ENCODE results near the gene FBXO40.
"Not testable (repeated sequence)": the region's sequence is repeated elsewhere in the genome, so short reads cannot be mapped to it uniquely, and the experiment has no call there.

FBXO40 gene

GRCh38 chr3:121594850-121595249, 1.7 kb downstream of the FBXO40 start:
- no peak overlapping the region for H3K4me3 Mint-ChIP-seq
- no peak for DNase-seq
- H3K4me1 Mint-ChIP-seq: no peaks in the 10 kb centered on the region
- no peak overlapping the region for H3K27ac Mint-ChIP-seq
- no peaks in the 10 kb centered on the region for H3K36me3 Mint-ChIP-seq
- H3K27me3 Mint-ChIP-seq: peaks cover 14% of the 10 kb centered on the region
- CTCF ChIA-PET: no interaction called here
- H3K9me3 Mint-ChIP-seq: no peaks in the 10 kb centered on the region

GRCh38 chr3:121595765-121596406, 2.7 kb downstream of the FBXO40 start:
- Mint-ChIP-seq H3K9me3 (no peaks in the 10 kb centered on the region), H3K4me3 (no peak overlapping the region), H3K36me3 (no peaks in the 10 kb centered on the region), H3K4me1 (no peaks in the 10 kb centered on the region), H3K27ac (no peak overlapping the region), H3K27me3 (peaks cover 10% of the 10 kb centered on the region)
- CTCF ChIA-PET: no interaction called here
- no peak for DNase-seq

DNA sequence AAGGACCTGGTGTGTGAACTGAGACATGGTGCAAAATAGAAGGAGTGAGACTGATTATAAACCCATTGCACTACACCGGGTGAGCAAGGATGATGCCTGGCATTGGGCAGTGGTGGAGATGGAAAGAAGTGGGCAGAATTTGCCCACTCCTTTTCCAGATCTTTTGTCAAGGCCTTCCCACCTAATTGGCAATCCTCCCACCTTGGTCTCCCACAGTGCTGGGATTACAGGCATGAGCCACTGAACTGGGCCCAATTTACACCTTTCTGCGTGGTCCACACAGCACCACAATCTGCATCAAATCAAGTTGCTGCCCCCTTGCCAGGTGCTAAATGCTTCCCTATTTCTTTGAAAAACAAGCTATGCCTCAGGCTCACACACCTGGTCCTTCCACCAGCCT, 5.4 kb downstream of the FBXO40 start:
- H3K27ac Mint-ChIP-seq: no peak overlapping the region
- no peak overlapping the region for H3K4me3 Mint-ChIP-seq
- CTCF ChIA-PET: no interaction called here
- H3K27me3 Mint-ChIP-seq: peaks cover 3% of the 10 kb centered on the region
- no peaks in the 10 kb centered on the region for H3K4me1 Mint-ChIP-seq
- no peak for DNase-seq
- H3K9me3 Mint-ChIP-seq: no peaks in the 10 kb centered on the region
- no peaks in the 10 kb centered on the region for H3K36me3 Mint-ChIP-seq

DNA sequence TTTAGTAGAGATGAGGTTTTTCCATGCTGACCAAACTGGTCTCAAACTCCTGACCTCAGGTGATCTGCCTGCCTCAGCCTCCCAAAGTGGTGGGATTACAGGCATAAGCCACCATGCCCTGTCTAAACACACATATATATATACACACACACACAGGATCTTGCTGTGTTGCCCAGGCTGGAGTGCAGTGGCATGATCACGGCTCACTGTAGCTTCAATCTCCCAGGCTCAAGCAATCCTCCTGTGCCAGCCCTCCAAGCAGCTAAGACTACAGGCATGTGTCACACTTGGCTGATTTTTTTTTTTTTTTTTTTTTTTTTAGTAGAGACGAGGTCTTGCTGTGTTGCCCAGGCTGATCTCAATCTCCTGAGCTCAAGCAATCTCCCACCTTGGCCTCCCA, 6.7 kb downstream of the FBXO40 start:
- H3K27me3 Mint-ChIP-seq, H3K4me3 Mint-ChIP-seq, H3K4me1 Mint-ChIP-seq, CTCF ChIA-PET, H3K27ac Mint-ChIP-seq, DNase-seq, H3K9me3 Mint-ChIP-seq, H3K36me3 Mint-ChIP-seq: not testable (repeated sequence)

- CTCF ChIA-PET: no interaction called here
- Mint-ChIP-seq H3K27me3 (peaks cover 3% of the 10 kb centered on the region), H3K9me3 (no peaks in the 10 kb centered on the region), H3K4me1 (no peaks in the 10 kb centered on the region), H3K36me3 (no peaks in the 10 kb centered on the region), H3K27ac (no peak overlapping the region), H3K4me3 (no peak overlapping the region)
- no peak for DNase-seq
These were observed 8.1 kb downstream of the FBXO40 start for GRCh38 chr3:121601212-121601812.

- CTCF ChIA-PET: no interaction called here
- H3K4me1 Mint-ChIP-seq: no peaks in the 10 kb centered on the region
- H3K9me3 Mint-ChIP-seq: no peaks in the 10 kb centered on the region
- DNase-seq: no peak
- no peaks in the 10 kb centered on the region for H3K36me3 Mint-ChIP-seq
- no peak overlapping the region for H3K4me3 Mint-ChIP-seq
- no peak overlapping the region for H3K27ac Mint-ChIP-seq
- no peaks in the 10 kb centered on the region for H3K27me3 Mint-ChIP-seq
These were observed 11.6 kb downstream of the FBXO40 start for GRCh38 chr3:121604759-121605158.

DNA sequence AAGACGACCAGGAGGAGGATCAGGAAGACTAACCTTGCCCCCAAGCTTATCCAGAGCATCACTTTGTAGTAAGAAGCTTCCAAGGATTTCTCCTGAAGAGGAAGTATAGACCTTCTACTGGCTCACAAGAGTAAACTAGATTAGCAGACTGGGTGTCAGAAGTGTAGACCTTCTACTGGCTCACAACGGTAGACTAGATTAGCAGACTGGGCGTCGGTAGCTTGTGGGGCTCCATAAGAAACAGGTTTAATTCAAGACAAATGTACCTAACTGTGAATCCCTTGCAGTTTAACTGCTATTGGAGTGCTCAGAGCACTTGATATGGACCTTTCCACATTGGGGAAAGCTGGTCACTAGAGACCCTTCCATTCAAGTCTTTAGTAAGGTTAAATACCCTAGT, 12.9 kb downstream of the FBXO40 start:
- H3K36me3 Mint-ChIP-seq: no peaks in the 10 kb centered on the region
- H3K4me1 Mint-ChIP-seq: no peaks in the 10 kb centered on the region
- DNase-seq: no peak
- CTCF ChIA-PET: no interaction called here
- no peak overlapping the region for H3K4me3 Mint-ChIP-seq
- no peaks in the 10 kb centered on the region for H3K27me3 Mint-ChIP-seq
- no peaks in the 10 kb centered on the region for H3K9me3 Mint-ChIP-seq
- no peak overlapping the region for H3K27ac Mint-ChIP-seq

DNA sequence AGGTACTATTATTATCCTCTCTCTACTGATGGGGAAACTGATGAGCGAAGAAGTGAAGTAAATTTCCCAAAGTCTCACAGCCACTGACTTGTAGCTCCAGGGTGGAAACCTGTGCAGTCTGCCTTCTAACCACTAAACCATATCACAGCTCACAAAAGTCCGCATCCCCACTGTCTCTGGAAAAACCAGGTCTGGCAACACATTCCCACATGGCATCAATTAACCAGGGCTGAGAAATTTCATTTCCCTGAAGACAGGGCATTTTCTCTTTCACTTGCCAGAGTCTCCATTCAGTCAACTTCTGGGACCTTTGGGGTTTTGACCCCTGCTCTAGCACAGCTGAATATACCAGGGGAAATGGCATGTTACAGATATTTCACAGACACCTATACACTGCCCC, 26.5 kb downstream of the FBXO40 start:
- no peaks in the 10 kb centered on the region for H3K9me3 Mint-ChIP-seq
- no peak overlapping the region for H3K27ac Mint-ChIP-seq
- no peaks in the 10 kb centered on the region for H3K36me3 Mint-ChIP-seq
- DNase-seq: no peak
- no peak overlapping the region for H3K4me3 Mint-ChIP-seq
- CTCF ChIA-PET: no interaction called here
- H3K27me3 Mint-ChIP-seq: peaks cover 23% of the 10 kb centered on the region
- no peaks in the 10 kb centered on the region for H3K4me1 Mint-ChIP-seq

DNA sequence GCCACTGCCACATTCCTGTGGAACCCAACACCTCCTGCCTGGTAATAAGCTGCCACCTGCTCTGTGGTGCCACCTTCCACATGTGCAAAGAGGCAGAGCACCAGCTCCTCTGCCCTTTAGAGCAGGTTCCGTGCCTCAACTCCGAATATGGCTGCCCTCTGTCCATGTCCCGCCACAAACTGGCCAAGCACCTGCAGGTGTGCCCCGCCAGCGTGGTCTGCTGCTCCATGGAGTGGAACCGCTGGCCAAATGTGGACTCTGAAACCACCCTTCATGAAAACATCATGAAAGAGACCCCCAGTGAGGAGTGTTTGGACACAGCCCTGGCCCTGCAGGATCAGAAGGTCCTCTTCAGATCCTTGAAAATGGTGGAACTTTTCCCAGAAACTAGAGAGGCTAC, 28.3 kb downstream of the FBXO40 start:
- CTCF ChIA-PET: no interaction called here
- no peaks in the 10 kb centered on the region for H3K4me1 Mint-ChIP-seq
- no peak overlapping the region for H3K27ac Mint-ChIP-seq
- H3K36me3 Mint-ChIP-seq: no peaks in the 10 kb centered on the region
- peaks cover 23% of the 10 kb centered on the region for H3K27me3 Mint-ChIP-seq
- DNase-seq: no peak
- H3K4me3 Mint-ChIP-seq: no peak overlapping the region
- H3K9me3 Mint-ChIP-seq: no peaks in the 10 kb centered on the region

DNA sequence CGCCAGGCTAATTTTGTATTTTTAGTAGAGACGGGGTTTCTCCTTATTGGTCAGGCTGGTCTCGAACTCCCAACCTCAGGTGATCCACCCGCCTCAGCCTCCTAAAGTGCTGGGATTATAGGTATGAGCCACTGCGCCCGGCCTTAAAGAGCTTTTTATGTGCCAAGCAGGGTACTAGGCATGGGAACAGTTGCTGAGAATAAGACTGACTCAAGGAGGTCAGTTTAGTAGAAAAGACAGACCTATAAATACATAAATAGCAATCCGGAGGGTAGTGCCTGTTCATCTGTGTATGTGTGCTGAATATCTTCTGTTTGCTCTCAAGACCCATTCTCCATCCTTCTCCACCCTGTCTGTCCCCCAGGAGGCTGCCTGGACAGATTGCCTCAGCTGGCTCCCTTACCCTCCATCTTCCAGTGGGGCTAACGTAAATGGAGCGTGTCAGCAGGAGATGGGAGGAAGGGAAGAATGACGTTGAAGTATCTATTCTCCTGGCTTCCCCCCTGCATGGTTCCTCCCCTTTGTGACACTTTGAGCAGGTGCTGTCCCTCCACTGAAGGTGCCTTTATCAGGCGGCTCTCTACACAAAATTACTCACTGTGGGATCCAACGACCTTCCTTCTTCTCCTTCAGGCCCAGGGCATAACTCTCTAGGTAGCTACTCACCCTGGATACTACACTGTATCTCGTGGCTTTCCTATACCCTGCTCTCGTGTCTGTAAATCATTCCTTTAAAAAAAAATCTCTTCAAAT, 31.1 kb downstream of the FBXO40 start:
- H3K4me3 Mint-ChIP-seq: no peak overlapping the region
- H3K36me3 Mint-ChIP-seq: peaks cover 7% of the 10 kb centered on the region
- no peaks in the 10 kb centered on the region for H3K4me1 Mint-ChIP-seq
- no peaks in the 10 kb centered on the region for H3K9me3 Mint-ChIP-seq
- H3K27ac Mint-ChIP-seq: no peak overlapping the region
- DNase-seq: no peak
- peaks cover 20% of the 10 kb centered on the region for H3K27me3 Mint-ChIP-seq
- CTCF ChIA-PET: no interaction called here

DNA sequence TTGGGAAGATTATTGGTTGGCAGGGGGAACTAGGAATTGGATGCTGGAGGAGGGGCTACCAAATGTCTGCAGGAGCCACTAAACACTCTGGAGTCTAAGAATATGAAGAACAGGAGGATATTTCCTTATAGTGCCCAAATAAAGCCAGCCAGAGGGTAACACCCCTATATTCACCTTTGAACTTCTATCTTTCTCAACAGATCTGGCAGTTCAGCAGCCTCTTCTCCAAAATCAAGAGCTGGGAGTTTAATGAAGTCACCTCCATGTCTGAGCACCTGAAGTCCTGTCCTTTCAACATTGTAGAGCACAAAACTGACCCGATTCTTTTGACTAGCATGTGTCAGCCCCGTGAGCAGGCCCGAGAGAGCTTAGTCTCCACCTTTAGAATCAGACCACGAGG, 33.3 kb downstream of the FBXO40 start:
- H3K27ac Mint-ChIP-seq: no peak overlapping the region
- H3K9me3 Mint-ChIP-seq: no peaks in the 10 kb centered on the region
- H3K4me3 Mint-ChIP-seq: no peak overlapping the region
- peaks cover 9% of the 10 kb centered on the region for H3K27me3 Mint-ChIP-seq
- H3K36me3 Mint-ChIP-seq: peaks cover 26% of the 10 kb centered on the region
- no peaks in the 10 kb centered on the region for H3K4me1 Mint-ChIP-seq
- CTCF ChIA-PET: no interaction called here
- no peak for DNase-seq

DNA sequence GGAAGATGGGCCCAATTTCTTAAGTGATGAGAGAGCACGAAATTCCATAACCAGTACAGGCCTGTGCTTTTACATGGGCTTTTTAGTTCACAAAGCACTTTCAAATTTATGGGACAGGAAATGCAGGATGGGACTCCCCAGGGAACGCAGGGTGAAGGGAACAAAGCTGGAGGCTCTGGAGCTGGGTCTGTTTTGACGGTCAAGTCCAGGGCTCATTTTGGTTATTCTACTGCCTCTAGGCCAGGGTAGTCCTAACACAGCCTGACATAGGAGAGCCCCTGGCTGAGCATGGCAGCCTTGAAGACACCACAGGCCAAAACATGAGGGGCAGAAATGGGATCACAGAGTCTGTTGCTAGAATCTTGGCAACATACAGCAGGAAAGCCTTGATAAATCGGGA, 34.0 kb downstream of the FBXO40 start:
- no peaks in the 10 kb centered on the region for H3K4me1 Mint-ChIP-seq
- peaks cover 8% of the 10 kb centered on the region for H3K27me3 Mint-ChIP-seq
- no peak overlapping the region for H3K4me3 Mint-ChIP-seq
- CTCF ChIA-PET: no interaction called here
- H3K9me3 Mint-ChIP-seq: no peaks in the 10 kb centered on the region
- H3K27ac Mint-ChIP-seq: no peak overlapping the region
- H3K36me3 Mint-ChIP-seq: peaks cover 33% of the 10 kb centered on the region
- DNase-seq: no peak

DNA sequence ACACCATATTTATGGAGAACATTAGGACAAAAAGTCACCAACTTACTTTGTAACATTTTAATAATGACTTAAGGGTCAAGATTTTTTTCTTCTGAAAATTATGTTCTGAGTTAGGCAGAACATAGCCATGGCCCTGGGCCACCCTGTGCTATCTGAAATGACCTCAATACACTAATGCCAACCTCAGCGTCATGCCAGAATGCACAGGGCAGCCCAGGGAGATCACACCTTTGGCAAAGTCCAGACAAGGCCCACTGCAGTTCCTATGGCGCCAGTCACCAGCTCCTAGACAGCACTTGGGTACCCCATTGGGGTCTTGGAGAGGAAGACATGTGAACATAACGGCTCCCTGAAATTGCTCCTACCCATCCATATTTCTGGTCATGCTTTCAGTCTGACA, 34.4 kb downstream of the FBXO40 start:
- Mint-ChIP-seq H3K4me1 (no peaks in the 10 kb centered on the region), H3K36me3 (peaks cover 37% of the 10 kb centered on the region), H3K27ac (no peak overlapping the region), H3K27me3 (peaks cover 4% of the 10 kb centered on the region), H3K9me3 (no peaks in the 10 kb centered on the region), H3K4me3 (no peak overlapping the region)
- CTCF ChIA-PET: no interaction called here
- no peak for DNase-seq

DNA sequence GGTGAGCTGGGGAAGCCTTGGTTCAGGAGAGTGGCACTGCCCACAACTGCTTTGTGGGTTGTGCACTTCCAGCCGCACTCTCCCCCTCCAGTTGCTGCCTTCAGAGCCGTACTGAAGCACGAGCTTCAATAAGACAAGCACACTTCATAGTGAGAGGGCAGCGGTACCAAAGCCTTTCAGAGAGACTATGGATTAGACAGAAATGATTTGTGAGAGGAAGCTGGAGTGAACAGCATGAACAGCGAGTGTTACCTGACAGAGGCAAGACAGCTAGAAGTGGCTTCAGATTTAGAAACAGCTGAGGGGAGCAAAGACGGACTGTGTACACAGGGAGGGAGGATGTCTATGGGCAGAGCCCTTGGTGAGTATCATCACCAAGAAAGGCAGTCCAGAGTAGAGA, 36.4 kb downstream of the FBXO40 start:
- Mint-ChIP-seq H3K27me3 (no peaks in the 10 kb centered on the region), H3K4me1 (no peaks in the 10 kb centered on the region), H3K27ac (no peak overlapping the region), H3K4me3 (no peak overlapping the region), H3K9me3 (no peaks in the 10 kb centered on the region), H3K36me3 (peaks cover 50% of the 10 kb centered on the region)
- CTCF ChIA-PET: no interaction called here
- DNase-seq: no peak

- Mint-ChIP-seq H3K27me3 (no peaks in the 10 kb centered on the region), H3K36me3 (peaks cover 57% of the 10 kb centered on the region), H3K27ac (no peak overlapping the region), H3K4me1 (no peaks in the 10 kb centered on the region), H3K4me3 (no peak overlapping the region), H3K9me3 (no peaks in the 10 kb centered on the region)
- no peak for DNase-seq
- CTCF ChIA-PET: no interaction called here
These were observed 37.2 kb downstream of the FBXO40 start for GRCh38 chr3:121630355-121630754.
